Panc1 (cell line): Measurements from ENCODE around the gene RETREG1. TPM values are rescaled to one million over a fixed set of nuclear protein-coding genes. Genes with fewer than 3 reads are reported as not detected.

ENCODE experiments used
- ATAC-seq: fragments of 200-7000 bp; cut with Tn5 transposase; 2 replicates; pipeline ENCODE4 v1.9.1; 2020; ENCODE audit warnings: mild to moderate bottlenecking, moderate library complexity
- BruUV-seq: library from RNA; stranded (reverse); fragments of 400-500 nt; replicated peaks from 2 replicates; lab custom pipeline; 2021; lab: Mats Ljungman, UMichigan
- CTCF ChIA-PET: fragments of 300-600 bp; sonication (Branson Sonifier 250); formaldehyde crosslinking; loops from one replicate; lab custom pipeline; 2022; ENCODE audit warnings: antibody characterized with exemption; lab: Charles Lee
- POLR2A ChIA-PET: fragments of 300-600 bp; sonication (Branson Sonifier 250); formaldehyde crosslinking; loops from one replicate; lab custom pipeline; 2022; ENCODE audit warnings: antibody characterized with exemption; lab: Charles Lee
- DNase-seq: peaks from one replicate; pipeline ENCODE4 v3.0.0-alpha.2; 2010; ENCODE audit warnings: low read depth, low spot score
- H3K27ac ChIP-seq: 2 replicates; pipeline ENCODE4 v1.5.1; 2011; ENCODE audit warnings: mild to moderate bottlenecking, low read length, inconsistent platforms
- H3K27me3 ChIP-seq: fragments of 200-500 bp; sonication (Bioruptor generic); 2 replicates; pipeline ENCODE4 v1.6.0; 2014; ENCODE audit warnings: low read length, inconsistent platforms; ENCODE audit not compliant: control insufficient read depth, insufficient read depth
- H3K36me3 ChIP-seq: fragments of 200-500 bp; sonication (Bioruptor generic); 2 replicates; pipeline ENCODE4 v1.5.1; 2014; ENCODE audit warnings: inconsistent platforms, mild to moderate bottlenecking, low read length, moderate library complexity; ENCODE audit not compliant: control insufficient read depth, insufficient read depth
- H3K4me1 ChIP-seq: 2 replicates; pipeline ENCODE4 v1.5.1; 2011; ENCODE audit warnings: inconsistent platforms, mild to moderate bottlenecking, low read length, moderate library complexity; ENCODE audit not compliant: control insufficient read depth, insufficient read depth
- H3K4me3 ChIP-seq, 2 experiments: 2 replicates each; pipeline ENCODE4 v1.5.1; 2011 to 2012; ENCODE audit warnings: low read depth in 2 of 2, low read length in 2 of 2, mild to moderate bottlenecking in 2 of 2, inconsistent platforms in 1 of 2, moderate library complexity in 1 of 2
- H3K9me3 ChIP-seq: fragments of 200-500 bp; sonication (Bioruptor generic); 2 replicates; pipeline ENCODE4 v1.5.1; 2014; ENCODE audit warnings: low read depth, mild to moderate bottlenecking, inconsistent platforms, low read length, moderate library complexity; ENCODE audit not compliant: control insufficient read depth, insufficient read depth
- POLR2AphosphoS5 ChIP-seq: IDR thresholded peaks from 2 replicates; pipeline ENCODE4 v1.6.1; 2012; ENCODE audit warnings: mild to moderate bottlenecking, low read depth, low read length, moderate library complexity
- SIN3A ChIP-seq: IDR thresholded peaks from 2 replicates; pipeline ENCODE4 v1.6.1; 2012; ENCODE audit warnings: low read depth, mild to moderate bottlenecking, low read length, moderate library complexity, borderline replicate concordance; ENCODE audit not compliant: insufficient read depth
- TCF7L2 ChIP-seq: IDR thresholded peaks from 2 replicates; pipeline ENCODE4 v1.6.1; 2011; ENCODE audit warnings: mild to moderate bottlenecking, low read depth, low read length, inconsistent platforms
- in situ Hi-C: cut with HindIII; loops from 2 replicates; pipeline ENCODE4 v1.10.0; 2016; ENCODE audit warnings: low sequenced_read_pairs, low pct_unique_long_range_greater_than_20kb
- intact Hi-C: fragments of 100-400 bp; cut with micrococcal nuclease; formaldehyde crosslinking; loops from one replicate; pipeline ENCODE4 v1.10.0; 2022; ENCODE audit not compliant: unreplicated experiment
- total RNA-seq: library from RNA; stranded (reverse); gene quantifications from one replicate; pipeline ENCODE4 v1.2.1, GENCODE V29; 2021; ENCODE audit not compliant: unreplicated experiment
- TF ChIP-seq, protein P1 (sequence below): fragments of 450-650 bp; IDR thresholded peaks from 2 replicates; pipeline ENCODE4 v1.5.1; 2017; ENCODE audit warnings: mild to moderate bottlenecking
- TF ChIP-seq, protein P2 (sequence below), 2 experiments: IDR thresholded peaks; 2 replicates each; pipeline ENCODE4 v1.6.1; 2011 to 2012; ENCODE audit warnings: low read depth in 2 of 2, control low read depth in 1 of 2, low read length in 1 of 2, mild to moderate bottlenecking in 1 of 2, moderate library complexity in 1 of 2; ENCODE audit not compliant: insufficient read depth in 1 of 2

The RETREG1 gene
- total RNA-seq, 1 experiment from 2014 or later, result 0.74 TPM

DNA sequence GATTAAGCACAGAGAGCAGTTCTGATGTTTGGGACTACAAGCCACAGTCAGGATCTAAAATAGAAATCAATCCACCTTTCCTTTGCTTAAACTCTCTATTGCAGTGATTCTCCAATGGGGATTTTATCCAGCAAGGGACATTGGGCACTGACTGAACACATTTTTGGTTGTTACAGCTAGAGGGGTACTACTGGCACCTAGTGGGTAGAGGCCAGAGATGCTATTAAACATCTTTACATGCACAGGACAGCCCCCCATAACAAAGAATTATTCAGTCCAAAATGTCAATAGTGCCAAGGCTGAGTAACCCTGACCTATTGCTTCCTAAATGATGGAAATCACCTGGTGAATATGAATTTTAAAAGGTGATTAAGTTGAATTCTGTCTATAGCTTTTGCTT, 163.2 kb downstream of the RETREG1 start:
- peaks cover 53% of the 10 kb centered on the region for H3K36me3 ChIP-seq
- H3K27ac ChIP-seq, result no peak overlapping the region
- DNase-seq (no peak), ATAC-seq (no peak)
- no peaks in the 10 kb centered on the region for H3K27me3 ChIP-seq
- H3K4me1 ChIP-seq, result 0 out of 2 replicates have a peak, but pooled peaks cover 3% of the 10 kb centered on the region
- intact Hi-C loops, result no loop called here
- no peaks in the 10 kb centered on the region for H3K9me3 ChIP-seq
- BruUV-seq, result no TSS peak
- POLR2A ChIA-PET, result no interaction called here
- in situ Hi-C loops, result no loop called here
- TF ChIP-seq, protein P1, sequence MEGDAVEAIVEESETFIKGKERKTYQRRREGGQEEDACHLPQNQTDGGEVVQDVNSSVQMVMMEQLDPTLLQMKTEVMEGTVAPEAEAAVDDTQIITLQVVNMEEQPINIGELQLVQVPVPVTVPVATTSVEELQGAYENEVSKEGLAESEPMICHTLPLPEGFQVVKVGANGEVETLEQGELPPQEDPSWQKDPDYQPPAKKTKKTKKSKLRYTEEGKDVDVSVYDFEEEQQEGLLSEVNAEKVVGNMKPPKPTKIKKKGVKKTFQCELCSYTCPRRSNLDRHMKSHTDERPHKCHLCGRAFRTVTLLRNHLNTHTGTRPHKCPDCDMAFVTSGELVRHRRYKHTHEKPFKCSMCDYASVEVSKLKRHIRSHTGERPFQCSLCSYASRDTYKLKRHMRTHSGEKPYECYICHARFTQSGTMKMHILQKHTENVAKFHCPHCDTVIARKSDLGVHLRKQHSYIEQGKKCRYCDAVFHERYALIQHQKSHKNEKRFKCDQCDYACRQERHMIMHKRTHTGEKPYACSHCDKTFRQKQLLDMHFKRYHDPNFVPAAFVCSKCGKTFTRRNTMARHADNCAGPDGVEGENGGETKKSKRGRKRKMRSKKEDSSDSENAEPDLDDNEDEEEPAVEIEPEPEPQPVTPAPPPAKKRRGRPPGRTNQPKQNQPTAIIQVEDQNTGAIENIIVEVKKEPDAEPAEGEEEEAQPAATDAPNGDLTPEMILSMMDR, result no peak; the same call in 1 of the 2 replicates
- TF ChIP-seq TCF7L2 (no peak), SIN3A (no peak)
- TF ChIP-seq, protein P2, sequence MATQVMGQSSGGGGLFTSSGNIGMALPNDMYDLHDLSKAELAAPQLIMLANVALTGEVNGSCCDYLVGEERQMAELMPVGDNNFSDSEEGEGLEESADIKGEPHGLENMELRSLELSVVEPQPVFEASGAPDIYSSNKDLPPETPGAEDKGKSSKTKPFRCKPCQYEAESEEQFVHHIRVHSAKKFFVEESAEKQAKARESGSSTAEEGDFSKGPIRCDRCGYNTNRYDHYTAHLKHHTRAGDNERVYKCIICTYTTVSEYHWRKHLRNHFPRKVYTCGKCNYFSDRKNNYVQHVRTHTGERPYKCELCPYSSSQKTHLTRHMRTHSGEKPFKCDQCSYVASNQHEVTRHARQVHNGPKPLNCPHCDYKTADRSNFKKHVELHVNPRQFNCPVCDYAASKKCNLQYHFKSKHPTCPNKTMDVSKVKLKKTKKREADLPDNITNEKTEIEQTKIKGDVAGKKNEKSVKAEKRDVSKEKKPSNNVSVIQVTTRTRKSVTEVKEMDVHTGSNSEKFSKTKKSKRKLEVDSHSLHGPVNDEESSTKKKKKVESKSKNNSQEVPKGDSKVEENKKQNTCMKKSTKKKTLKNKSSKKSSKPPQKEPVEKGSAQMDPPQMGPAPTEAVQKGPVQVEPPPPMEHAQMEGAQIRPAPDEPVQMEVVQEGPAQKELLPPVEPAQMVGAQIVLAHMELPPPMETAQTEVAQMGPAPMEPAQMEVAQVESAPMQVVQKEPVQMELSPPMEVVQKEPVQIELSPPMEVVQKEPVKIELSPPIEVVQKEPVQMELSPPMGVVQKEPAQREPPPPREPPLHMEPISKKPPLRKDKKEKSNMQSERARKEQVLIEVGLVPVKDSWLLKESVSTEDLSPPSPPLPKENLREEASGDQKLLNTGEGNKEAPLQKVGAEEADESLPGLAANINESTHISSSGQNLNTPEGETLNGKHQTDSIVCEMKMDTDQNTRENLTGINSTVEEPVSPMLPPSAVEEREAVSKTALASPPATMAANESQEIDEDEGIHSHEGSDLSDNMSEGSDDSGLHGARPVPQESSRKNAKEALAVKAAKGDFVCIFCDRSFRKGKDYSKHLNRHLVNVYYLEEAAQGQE (IDR thresholded peaks at IDR 0.05; ENCODE audit: insufficient read depth in 1 of 2, low read depth in 2 of 2, low read length in 1 of 2), result no peak
- CTCF ChIA-PET, result interaction anchor here (4.1 kb wide), 1 partner anchor 293 kb away, joined by 19 read pairs; no protein-coding TSS in a partner anchor
- no peak overlapping the region for H3K4me3 ChIP-seq

DNA sequence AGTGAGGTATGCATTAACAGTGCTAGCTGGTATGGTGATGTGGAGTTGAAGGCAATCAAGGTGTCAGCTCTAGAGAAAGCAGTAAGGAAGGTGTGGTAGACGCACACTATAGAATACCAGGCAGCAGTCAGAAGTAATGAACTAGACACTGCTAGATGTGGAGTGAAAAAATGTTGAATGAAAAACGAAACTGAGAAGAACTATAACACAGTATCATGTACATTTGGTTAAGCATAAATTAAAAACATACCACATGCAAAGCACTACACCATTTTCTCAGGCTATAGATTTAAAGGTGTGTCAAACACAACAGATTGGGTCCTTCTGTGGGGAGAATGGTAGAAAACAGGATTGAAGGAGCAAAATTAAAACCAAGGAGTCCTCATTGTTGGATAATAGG, 166.6 kb downstream of the RETREG1 start:
- H3K9me3 ChIP-seq, result no peaks in the 10 kb centered on the region
- no peaks in the 10 kb centered on the region for H3K27me3 ChIP-seq
- ChIA-PET POLR2A (no interaction called here), CTCF (no interaction called here)
- no peak overlapping the region for H3K4me3 ChIP-seq
- no peak for TF ChIP-seq POLR2AphosphoS5
- TF ChIP-seq, protein P2 (IDR thresholded peaks at IDR 0.05; ENCODE audit: insufficient read depth in 1 of 2, low read depth in 2 of 2, low read length in 1 of 2), result no peak
- TF ChIP-seq TCF7L2, result no peak
- TF ChIP-seq, protein P1, result no peak
- TF ChIP-seq SIN3A, result no peak
- in situ Hi-C loops (no loop called here), intact Hi-C loops (no loop called here)
- H3K27ac ChIP-seq, result no peak overlapping the region
- DNase-seq (no peak), ATAC-seq (no peak)
- H3K4me1 ChIP-seq, result no peaks in the 10 kb centered on the region
- no TSS peak for BruUV-seq
- peaks cover 34% of the 10 kb centered on the region for H3K36me3 ChIP-seq
